Stimulated activated CD8-positive, alpha-beta memory T cell treated with anti-CD3 and anti-CD28 coated beads, Interleukin-12 subunit alpha, Interleukin-12 subunit beta, amount 100 ng/mL, for 4 hours (primary cell): ENCODE results near the gene SIM2.

ENCODE experiments used
- DNase-seq: peaks from one replicate; pipeline ENCODE4 v3.0.0-alpha.2; 2020; ENCODE audit warnings: low read depth

The SIM2 gene

GRCh38 chr21:36710729-36711048, 11.8 kb downstream of the SIM2 start:
- DNase-seq, result no peak

GRCh38 chr21:36713746-36714145, 14.8 kb downstream of the SIM2 start:
- DNase-seq, result no peak

DNA sequence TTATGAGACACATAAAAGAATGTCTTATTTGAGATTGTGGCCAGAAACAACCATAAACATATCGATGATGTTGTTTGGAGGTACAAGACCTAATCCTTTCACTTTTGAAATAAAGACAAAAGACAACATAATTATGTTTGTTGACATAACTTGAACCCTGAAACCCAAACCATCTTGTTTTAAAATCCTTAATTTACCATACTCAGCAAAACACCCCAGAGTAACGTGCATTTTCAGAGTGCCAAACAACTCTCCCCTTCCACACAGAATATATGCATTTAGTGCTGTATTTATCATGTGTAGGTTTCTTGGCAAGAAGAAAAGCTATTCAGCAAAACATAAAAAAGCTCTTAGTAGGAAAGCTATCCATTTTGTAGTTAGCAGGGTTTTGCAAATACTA, 17.5 kb downstream of the SIM2 start:
- no peak for DNase-seq

DNA sequence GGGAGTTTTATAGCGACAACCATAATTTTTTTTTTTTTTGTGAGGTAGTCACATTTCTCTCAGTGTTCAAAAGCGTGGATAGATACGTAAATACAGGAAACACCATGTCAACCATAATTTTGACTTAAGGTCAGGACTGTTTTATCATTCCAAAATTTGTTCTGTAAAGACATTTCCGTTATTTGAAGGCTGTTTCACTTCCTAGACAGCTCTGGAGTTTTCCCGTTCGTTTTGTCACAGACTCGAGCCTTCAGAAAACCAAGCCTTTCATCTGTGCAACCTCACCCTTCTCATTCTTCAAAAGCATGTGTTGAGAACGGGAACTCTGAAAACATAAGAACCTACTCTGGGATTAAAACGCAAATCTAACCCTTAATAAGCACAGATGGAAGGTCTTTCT, 17.9 kb downstream of the SIM2 start:
- no peak for DNase-seq

- DNase-seq, result no peak
Observed at GRCh38 chr21:36717976-36718375, 19.1 kb downstream of the SIM2 start.

DNA sequence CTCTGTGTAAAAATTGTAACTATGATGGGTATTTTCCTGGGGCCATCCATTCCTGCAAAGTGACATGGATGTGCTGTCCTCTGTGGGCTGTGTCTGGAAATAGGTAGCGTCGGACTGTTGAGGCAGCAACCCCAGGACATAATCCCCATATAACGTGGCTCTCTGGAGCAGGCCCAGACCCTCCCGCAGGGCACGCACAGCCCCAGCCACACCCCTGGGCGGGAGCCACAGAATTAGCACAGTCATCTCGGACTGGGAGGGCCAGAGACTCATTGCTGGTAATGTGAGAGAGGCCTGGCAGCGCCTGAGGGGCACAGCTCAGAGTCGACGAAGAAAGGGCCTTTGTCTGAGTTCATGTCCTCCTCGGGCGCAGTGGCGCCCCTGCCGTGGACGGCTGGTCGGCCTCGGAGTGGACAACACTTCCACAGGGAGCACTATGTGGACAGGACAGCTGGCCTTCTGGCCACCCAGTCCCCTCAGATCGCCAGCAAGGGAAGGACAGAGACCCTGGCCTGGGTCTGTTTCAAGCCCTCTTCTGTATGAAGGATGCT, 20.1 kb downstream of the SIM2 start:
- DNase-seq, result no peak

DNA sequence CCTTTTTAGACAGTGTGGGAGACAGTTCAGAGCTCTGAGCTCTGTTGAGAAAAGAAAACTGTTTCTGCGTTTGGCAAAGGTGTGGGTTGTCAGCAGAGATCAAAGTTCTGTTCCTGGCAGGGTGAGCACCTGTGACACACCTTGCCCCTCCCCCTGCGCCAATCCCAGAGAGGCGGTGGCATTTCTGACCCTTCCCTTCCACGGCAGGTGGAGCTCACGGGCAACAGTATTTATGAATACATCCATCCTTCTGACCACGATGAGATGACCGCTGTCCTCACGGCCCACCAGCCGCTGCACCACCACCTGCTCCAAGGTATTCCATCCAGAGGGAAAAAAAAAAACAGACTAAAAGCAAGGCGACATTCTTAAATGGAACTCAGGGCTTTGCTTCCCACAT, 20.7 kb downstream of the SIM2 start:
- DNase-seq, result no peak

DNA sequence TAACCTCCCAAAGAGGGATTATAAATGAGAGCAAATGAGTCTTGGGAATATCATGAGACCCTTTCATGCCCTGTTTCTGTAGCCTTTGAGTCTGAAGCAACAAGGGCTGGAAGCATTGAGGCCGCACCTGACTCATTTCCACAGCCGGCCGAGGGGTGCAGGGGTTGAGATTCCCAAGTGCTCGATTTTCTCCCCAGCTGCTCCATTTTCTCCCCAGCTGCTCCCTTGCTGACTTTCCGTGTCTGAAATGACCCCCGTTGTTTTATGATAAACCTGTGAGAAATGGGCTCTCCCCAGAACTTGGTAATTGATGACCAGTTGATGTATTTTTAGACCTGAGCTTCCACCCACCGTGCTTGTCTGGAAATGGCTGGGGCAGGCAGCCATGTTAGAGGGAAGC, 22.9 kb downstream of the SIM2 start:
- DNase-seq, result no peak

DNA sequence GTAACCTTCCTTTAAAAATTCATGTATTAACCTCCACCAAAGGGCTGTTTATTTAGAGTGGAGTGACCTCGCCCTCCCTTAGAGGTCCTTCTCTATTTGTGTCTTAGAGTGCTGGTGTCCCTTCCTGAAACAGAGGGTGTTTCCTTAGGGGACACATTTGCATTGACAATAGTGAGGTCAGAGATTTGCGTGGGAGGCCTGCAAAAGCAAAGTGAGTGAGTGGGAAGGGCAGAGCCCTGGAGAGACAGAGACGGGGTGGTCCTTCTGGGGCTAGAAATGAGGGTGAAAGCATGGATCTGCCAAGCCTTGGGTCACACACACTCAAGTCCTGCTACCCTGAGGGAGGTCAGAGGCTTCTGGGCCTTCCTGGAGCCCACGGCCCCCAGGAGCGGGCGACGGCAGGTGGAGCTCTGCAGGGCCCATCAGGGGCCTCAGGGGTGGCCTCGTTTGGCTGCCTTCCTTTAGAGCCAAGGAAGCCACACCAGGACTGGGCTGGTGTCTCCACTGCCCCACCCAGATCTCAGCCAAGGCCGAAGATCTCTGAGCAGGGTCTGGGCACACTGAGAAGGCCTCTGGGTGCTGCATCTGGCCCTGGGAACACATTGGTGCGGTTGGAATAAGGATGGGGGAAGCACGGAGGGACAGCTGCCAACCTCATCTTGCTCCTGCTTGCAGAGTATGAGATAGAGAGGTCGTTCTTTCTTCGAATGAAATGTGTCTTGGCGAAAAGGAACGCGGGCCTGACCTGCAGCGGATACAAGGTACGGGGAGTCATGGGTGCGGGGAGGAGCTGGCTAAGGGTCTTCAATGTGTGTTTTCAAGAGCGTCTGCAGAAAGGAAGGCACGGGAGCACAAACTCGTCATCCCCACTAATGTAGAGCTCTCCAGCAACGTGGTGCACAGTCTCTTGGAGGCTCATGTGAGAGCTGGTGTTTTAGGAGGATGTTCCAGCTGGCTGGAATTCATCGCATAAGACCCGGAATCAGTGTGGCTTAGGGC, 23.8 kb downstream of the SIM2 start:
- DNase-seq, result no peak

- no peak for DNase-seq
Observed at GRCh38 chr21:36723371-36723881, 24.5 kb downstream of the SIM2 start.

DNA sequence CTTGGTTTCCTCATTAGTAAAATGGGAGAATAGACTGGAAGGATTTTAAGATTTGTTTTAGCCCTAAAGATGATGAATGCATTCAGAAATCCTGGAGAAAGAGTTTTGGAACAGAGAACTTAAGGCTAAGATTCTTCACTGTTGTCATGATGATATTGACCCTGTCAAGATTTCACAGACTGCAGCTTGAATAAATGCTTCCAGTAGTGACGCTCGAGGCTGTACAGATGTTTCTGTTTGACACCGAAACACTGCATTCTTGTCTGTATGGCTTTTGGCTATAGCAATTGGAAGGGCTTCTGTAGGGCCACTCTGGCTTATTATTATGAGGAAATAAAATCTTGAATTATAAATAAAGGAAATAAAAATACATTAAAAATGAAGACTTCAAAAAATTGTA, 25.7 kb downstream of the SIM2 start:
- DNase-seq, result no peak

DNA sequence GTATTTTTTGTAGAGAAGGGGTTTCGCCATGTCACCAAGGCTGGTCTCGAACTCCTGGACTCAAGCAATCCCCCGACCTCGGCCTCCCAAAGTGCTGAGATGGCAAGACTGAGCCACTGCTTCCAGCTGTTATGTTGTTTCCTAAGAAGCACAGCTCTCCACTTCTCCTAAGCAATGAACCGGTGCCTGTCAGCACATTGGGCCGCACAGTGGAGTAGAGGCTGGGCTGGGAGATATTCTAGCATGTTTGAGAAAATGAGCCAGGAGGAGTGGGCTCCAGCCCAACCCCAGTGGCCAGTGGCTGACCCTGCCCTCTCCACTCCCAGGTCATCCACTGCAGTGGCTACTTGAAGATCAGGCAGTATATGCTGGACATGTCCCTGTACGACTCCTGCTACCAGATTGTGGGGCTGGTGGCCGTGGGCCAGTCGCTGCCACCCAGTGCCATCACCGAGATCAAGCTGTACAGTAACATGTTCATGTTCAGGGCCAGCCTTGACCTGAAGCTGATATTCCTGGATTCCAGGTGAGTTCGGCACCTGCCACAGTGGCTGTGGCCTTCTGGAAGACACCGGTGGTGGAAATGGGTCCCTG, 27.0 kb downstream of the SIM2 start:
- no peak for DNase-seq

GRCh38 chr21:36727866-36728265, 29.0 kb downstream of the SIM2 start:
- no peak for DNase-seq

DNA sequence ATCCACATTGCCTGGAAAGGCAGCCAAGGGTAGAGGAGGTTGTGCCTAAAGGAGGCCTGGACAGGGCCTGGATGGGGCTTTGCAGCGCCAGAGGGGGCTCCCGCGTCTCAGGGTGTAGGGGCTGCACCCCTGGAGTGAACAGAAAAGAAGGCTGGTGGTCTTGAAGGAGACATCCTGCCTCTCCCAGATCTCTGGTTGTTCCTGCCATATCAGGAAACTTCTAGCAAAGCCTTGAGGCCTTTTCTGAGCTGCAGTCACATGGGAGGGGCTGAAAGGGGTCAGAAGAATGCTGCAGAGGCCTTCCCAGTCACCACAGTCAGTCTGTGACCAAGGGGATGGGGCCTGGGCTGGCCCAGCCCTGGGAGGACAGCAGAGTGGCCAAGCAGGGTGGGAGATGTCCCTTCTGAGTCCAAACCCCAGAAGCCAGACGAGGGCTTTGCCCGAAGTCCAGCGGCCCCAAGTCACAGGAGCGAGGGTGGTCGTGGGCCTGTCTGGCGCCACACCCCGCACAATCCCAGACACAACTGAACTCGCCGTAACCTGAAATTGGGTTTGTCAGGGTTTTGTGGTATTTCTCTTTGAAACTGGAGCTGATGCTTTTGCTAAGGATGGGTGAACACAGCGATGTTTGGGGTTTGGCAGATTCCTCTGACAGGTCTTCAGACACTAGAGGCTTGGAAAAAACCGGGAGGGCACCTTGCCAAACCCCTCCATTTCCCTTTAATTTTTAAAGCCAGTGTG, 29.6 kb downstream of the SIM2 start:
- DNase-seq, result no peak

GRCh38 chr21:36729310-36729970, 30.5 kb downstream of the SIM2 start:
- no peak for DNase-seq

GRCh38 chr21:36730291-36731281, 31.7 kb downstream of the SIM2 start:
- DNase-seq, result no peak

DNA sequence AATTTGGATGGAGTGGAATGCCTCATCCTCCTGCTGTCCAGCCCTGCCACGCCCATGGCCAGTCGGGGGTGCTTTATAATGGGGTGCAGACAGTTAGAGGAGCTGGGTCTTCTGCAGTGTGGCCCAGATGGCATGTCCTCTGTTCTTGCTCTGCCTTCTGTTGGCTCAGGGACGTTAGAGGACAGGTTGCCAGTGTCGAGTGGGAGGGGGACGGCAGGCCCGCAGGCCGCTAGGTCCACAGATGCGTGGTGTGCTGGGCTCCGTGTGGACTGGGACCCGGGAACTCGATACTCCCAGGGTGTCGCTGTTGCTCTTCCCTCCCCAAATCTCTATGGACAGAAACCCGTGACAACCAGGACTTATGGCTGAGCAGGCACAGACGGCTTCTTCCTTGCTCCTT, 33.3 kb downstream of the SIM2 start:
- DNase-seq, result no peak

GRCh38 chr21:36732761-36733160, 33.8 kb downstream of the SIM2 start:
- no peak for DNase-seq

DNA sequence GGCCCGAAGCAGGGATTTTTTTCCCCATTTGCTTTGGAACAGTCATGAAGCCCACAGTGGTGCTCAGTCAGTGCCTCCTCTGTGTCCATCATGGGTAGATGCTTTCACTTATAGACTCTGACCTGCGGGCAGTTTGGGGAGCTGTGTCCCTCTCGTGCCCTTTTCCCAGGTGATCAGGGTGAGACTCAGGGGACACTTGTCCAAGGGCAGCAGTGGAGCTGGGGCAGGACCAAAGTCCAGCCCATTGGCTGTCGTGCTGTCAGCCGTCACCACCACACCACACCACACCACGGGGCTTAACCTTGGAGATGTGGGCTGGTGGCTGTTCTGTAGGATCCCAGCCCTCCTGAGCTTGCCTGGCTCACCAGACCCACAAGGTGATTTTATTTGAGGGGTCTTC, 34.9 kb downstream of the SIM2 start:
- no peak for DNase-seq

- DNase-seq, result no peak
Observed at GRCh38 chr21:36734367-36735200, 35.7 kb downstream of the SIM2 start.
